ENCODE results near the gene IL19. TPM values are rescaled to one million over a fixed set of nuclear protein-coding genes. Genes with fewer than 3 reads are reported as not detected.

The IL19 gene
- total and polyA plus RNA-seq, 2 donors (not counting 3 experiments of a cell fraction or from before 2014, with no cell fraction given), result not detected

DNA sequence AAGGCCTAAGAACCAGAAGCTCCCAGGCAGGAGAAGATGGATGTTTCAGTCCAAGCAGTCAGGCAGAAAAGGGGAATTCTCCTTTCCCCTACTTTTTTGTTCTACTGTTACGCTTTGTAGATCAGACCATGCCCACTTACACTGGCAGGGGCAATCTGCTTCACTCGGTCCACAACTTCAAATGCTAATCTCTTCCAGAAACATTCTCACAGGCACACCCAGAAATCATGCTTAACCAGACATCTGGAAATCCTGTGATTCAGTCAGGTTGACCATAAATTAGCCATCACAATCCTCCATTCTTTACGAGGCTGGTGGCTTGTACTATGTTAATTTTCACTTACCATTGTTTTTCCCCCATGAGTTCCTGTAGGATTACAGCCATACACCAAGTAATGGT, 25.5 kb downstream of the IL19 start:
- Histone ChIP-seq H3K27ac (ENCODE audit: insufficient read depth, low read depth, low read length) (no peak overlapping the region), H3K9me3 (replicated peaks; ENCODE audit: control insufficient read depth, insufficient read depth, low read length) (no peaks in the 10 kb centered on the region), H3K36me3 (ENCODE audit: control insufficient read depth in 2 of 2, extremely low read depth in 1 of 2, insufficient read depth in 2 of 2, low read length in 2 of 2) (no peaks in the 10 kb centered on the region), H3K4me2 (ENCODE audit: insufficient read depth, low read length) (no peak overlapping the region), H3K9ac (replicated peaks; ENCODE audit: extremely low read depth, insufficient read depth, low read length) (no peak overlapping the region), H2AFZ (ENCODE audit: low read depth, low read length) (no peak overlapping the region), H4K20me1 (replicated peaks; ENCODE audit: control insufficient read depth, extremely low read depth, insufficient read depth, low read length) (no peaks in the 10 kb centered on the region), H3K9me1 (replicated peaks; ENCODE audit: control insufficient read depth, extremely low read depth, insufficient read depth, low read length) (no peaks in the 10 kb centered on the region), H3K27me3 (ENCODE audit: control insufficient read depth in 2 of 2, insufficient read depth in 2 of 2, low read length in 2 of 2) (no peaks in the 10 kb centered on the region), H3K4me3 (replicated peaks in 1 of 3; ENCODE audit: insufficient read depth in 1 of 3, low read depth in 1 of 3, low read length in 3 of 3) (no peak overlapping the region), H3K79me2 (ENCODE audit: control insufficient read depth, insufficient read depth, low read length) (no peaks in the 10 kb centered on the region), H3K4me1 (ENCODE audit: control insufficient read depth, extremely low read depth, insufficient read depth, low read length) (no peaks in the 10 kb centered on the region)
- BruUV-seq (replicated peaks), result no TSS peak
- DNase-seq (ENCODE audit: low read depth, low spot score) (no peak), FAIRE-seq (no peak)
- TF ChIP-seq POLR2AphosphoS5 (IDR thresholded peaks at IDR 0.05; ENCODE audit: insufficient read depth, low read depth, low read length), result no peak
- TF ChIP-seq POLR2A (IDR thresholded peaks at IDR 0.05; ENCODE audit: low read depth, low read length), result no peak
- TF ChIP-seq CTCF (IDR thresholded peaks at IDR 0.05; ENCODE audit: extremely low read depth in 1 of 2, insufficient read depth in 1 of 2, low read depth in 1 of 2, low read length in 2 of 2), result no peak
- no peak for TF ChIP-seq JUN (IDR thresholded peaks at IDR 0.05; ENCODE audit: borderline replicate concordance, insufficient read depth, insufficient read length, low read depth)
- TF ChIP-seq MYC (IDR thresholded peaks at IDR 0.05; ENCODE audit: low read depth, low read length), result no peak
- TF ChIP-seq MAX (IDR thresholded peaks at IDR 0.05; ENCODE audit: insufficient read depth, insufficient read length), result no peak
- TF ChIP-seq FOS (IDR thresholded peaks at IDR 0.05; ENCODE audit: borderline replicate concordance, insufficient read depth, low read length), result no peak
- TF ChIP-seq GATA2 (IDR thresholded peaks at IDR 0.05; ENCODE audit: insufficient read depth, insufficient read length, low read depth, low read length), result no peak
- no peak for TF ChIP-seq EZH2 (IDR thresholded peaks at IDR 0.05; ENCODE audit: borderline replicate concordance, low read depth, low read length, severe bottlenecking)
- dilution Hi-C loops (cut with MboI; ENCODE audit: extremely low pct_ligation_motif_present, low sequenced_read_pairs), result no loop called here
- CTCF ChIA-PET, result interaction anchor here (2.2 kb wide), 1 partner anchor 14 kb away, joined by 6 read pairs; no protein-coding TSS in a partner anchor
- POLR2A ChIA-PET, result no interaction called here
- intact Hi-C loops (cut with micrococcal nuclease), result no loop called here

Data from endothelial cell of umbilical vein (primary cell).